ENCODE measurements around the gene RDH14.

RDH14 gene

GRCh38 chr2:18520451-18521425 is 39.7 kb downstream of the RDH14 start:
- DNase-seq (ENCODE audit: low read depth in 3 of 3) = peak; percentile 52 to 58 (median 52)

- DNase-seq (ENCODE audit: low read depth in 3 of 3) = no peak
Observed at GRCh38 chr2:18519914-18520450, 40.5 kb downstream of the RDH14 start.

- DNase-seq (ENCODE audit: low read depth in 3 of 3) = no peak
Observed at GRCh38 chr2:18518116-18519111, 42.0 kb downstream of the RDH14 start.

- DNase-seq (ENCODE audit: low read depth in 3 of 3) = no peak
Observed at GRCh38 chr2:18517386-18517785, 43.1 kb downstream of the RDH14 start.

GRCh38 chr2:18516112-18516511 is 44.3 kb downstream of the RDH14 start:
- DNase-seq (ENCODE audit: low read depth in 3 of 3) = no peak

- no peak for DNase-seq (ENCODE audit: low read depth in 3 of 3)
Observed at GRCh38 chr2:18514526-18515461, 45.7 kb downstream of the RDH14 start.

- no peak for DNase-seq (ENCODE audit: low read depth in 3 of 3)
Observed at GRCh38 chr2:18510775-18511174, 49.7 kb downstream of the RDH14 start.

- DNase-seq (ENCODE audit: low read depth in 3 of 3) = no peak
Observed at GRCh38 chr2:18506883-18507509, 53.5 kb downstream of the RDH14 start.

GRCh38 chr2:18505703-18506341 is 54.6 kb downstream of the RDH14 start:
- DNase-seq (ENCODE audit: low read depth in 3 of 3) = no peak

Data from stimulated activated CD4-positive, alpha-beta T cell treated with anti-CD3 and anti-CD28 coated beads, TNF-alpha, amount 100 ng/mL, for 4 hours (primary cell).